ENCODE measurements around the gene TRIM52.
A peak's percentile ranks its signal among the peaks of the same experiment; 100 is the strongest.

Gene TRIM52

DNA sequence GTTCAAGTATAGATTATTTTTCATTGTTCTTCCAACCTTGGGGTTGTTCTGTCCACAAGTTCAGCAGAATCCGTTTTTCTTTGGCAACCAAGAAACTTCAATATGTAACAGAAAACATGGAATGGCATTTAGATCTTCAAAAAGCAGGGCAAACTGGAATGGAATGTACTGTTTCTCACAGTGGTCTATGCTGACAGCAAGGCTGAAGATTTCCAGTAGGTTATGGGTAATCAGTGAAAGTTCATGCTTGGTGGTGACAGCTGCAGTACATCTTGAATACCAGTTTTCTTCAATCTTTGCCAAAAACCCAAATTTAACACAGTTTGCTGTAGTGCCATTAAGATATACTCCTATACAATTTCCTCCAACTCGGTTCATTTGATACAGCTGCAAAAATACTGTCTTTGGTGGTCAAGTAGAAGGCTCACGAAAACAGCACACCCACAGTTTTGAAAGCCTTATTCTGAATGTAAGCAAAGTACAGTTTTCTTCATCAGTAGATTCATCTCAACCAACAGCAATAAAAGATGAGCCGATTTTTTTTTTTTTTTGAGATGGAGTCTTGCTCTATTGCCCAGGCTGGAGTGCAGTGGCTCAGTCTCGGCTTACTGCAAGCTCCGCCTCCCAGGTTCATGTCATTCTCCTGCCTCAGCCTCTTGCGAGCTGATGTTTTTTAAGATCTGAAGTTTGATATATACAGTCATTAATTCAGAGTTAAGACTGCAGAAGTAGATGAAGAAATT is 4.9 kb downstream of the TRIM52 start:
- ChIA-PET CTCF (interaction anchor here (0.6 kb wide), 1 partner anchor 43 kb away, joined by 3 read pairs; no protein-coding TSS in a partner anchor), POLR2A (interaction anchor here (1.1 to 3.1 kb wide), 3 partner anchors 10 to 438 kb away, joined by 3 to 32 read pairs (median 8); partner anchors contain the start of genes RACK1 and TRIM41)
- no peak for DNase-seq (ENCODE audit: extremely low spot score)
- no peak for TF ChIP-seq L3MBTL2 (conservative IDR thresholded peaks at IDR 0.05)
- TF ChIP-seq, protein P1, sequence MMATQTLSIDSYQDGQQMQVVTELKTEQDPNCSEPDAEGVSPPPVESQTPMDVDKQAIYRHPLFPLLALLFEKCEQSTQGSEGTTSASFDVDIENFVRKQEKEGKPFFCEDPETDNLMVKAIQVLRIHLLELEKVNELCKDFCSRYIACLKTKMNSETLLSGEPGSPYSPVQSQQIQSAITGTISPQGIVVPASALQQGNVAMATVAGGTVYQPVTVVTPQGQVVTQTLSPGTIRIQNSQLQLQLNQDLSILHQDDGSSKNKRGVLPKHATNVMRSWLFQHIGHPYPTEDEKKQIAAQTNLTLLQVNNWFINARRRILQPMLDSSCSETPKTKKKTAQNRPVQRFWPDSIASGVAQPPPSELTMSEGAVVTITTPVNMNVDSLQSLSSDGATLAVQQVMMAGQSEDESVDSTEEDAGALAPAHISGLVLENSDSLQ (IDR thresholded peaks at IDR 0.05), result no peak
- TF ChIP-seq LEF1 (IDR thresholded peaks at IDR 0.05; ENCODE audit: borderline replicate concordance), result no peak
- TF ChIP-seq ELF4 (IDR thresholded peaks at IDR 0.05), result no peak
- TF ChIP-seq NFRKB (IDR thresholded peaks at IDR 0.05), result no peak
- no peak for TF ChIP-seq SP1 (IDR thresholded peaks at IDR 0.05)
- peak; percentile 82 for TF ChIP-seq ZNF384 (IDR thresholded peaks at IDR 0.05)

- DNase-seq (ENCODE audit: extremely low spot score), result no peak
- TF ChIP-seq SP1 (IDR thresholded peaks at IDR 0.05), result no peak
- no peak for TF ChIP-seq NFRKB (IDR thresholded peaks at IDR 0.05)
- TF ChIP-seq FOXA1 (IDR thresholded peaks at IDR 0.05), result no peak
- TF ChIP-seq HDGF (IDR thresholded peaks at IDR 0.05; ENCODE audit: borderline replicate concordance), result no peak
- no peak for TF ChIP-seq BHLHE40 (IDR thresholded peaks at IDR 0.05; ENCODE audit: borderline replicate concordance)
- TF ChIP-seq, protein P1 (IDR thresholded peaks at IDR 0.05), result no peak
- no peak for TF ChIP-seq SUZ12 (IDR thresholded peaks at IDR 0.05)
- no peak for TF ChIP-seq FOXK2 (IDR thresholded peaks at IDR 0.05)
- no peak for TF ChIP-seq CTBP1 (IDR thresholded peaks at IDR 0.05; ENCODE audit: borderline replicate concordance)
- TF ChIP-seq FOXM1 (IDR thresholded peaks at IDR 0.05; ENCODE audit: borderline replicate concordance), result no peak
- no peak for TF ChIP-seq ZNF384 (IDR thresholded peaks at IDR 0.05)
- no peak for TF ChIP-seq ELF4 (IDR thresholded peaks at IDR 0.05)
- TF ChIP-seq ARNT (IDR thresholded peaks at IDR 0.05), result no peak
- TF ChIP-seq L3MBTL2 (conservative IDR thresholded peaks at IDR 0.05), result no peak
- TF ChIP-seq LEF1 (IDR thresholded peaks at IDR 0.05; ENCODE audit: borderline replicate concordance), result no peak
- TF ChIP-seq TARDBP (IDR thresholded peaks at IDR 0.05), result no peak
- CTCF ChIA-PET, result interaction anchor here (0.6 kb wide), 1 partner anchor 42 kb away, joined by 3 read pairs; no protein-coding TSS in a partner anchor
- POLR2A ChIA-PET, result interaction anchor here (2.0 to 3.1 kb wide), 2 partner anchors 10 to 32 kb away, joined by 8 to 32 read pairs; partner anchors contain the start of genes RACK1 and TRIM41
These were observed 5.7 kb downstream of the TRIM52 start for GRCh38 chr5:181255276-181255675.

GRCh38 chr5:181248277-181248676 is 12.7 kb downstream of the TRIM52 start:
- DNase-seq (ENCODE audit: extremely low spot score), result no peak
- no peak for TF ChIP-seq FOXA1 (IDR thresholded peaks at IDR 0.05)
- TF ChIP-seq HDGF (IDR thresholded peaks at IDR 0.05; ENCODE audit: borderline replicate concordance), result no peak
- TF ChIP-seq ARNT (IDR thresholded peaks at IDR 0.05), result no peak
- no peak for TF ChIP-seq ELF4 (IDR thresholded peaks at IDR 0.05)
- TF ChIP-seq FOXM1 (IDR thresholded peaks at IDR 0.05; ENCODE audit: borderline replicate concordance), result no peak
- no peak for TF ChIP-seq ZNF384 (IDR thresholded peaks at IDR 0.05)
- no peak for TF ChIP-seq TARDBP (IDR thresholded peaks at IDR 0.05)
- TF ChIP-seq NFRKB (IDR thresholded peaks at IDR 0.05), result no peak
- TF ChIP-seq SUZ12 (IDR thresholded peaks at IDR 0.05), result no peak
- no peak for TF ChIP-seq BHLHE40 (IDR thresholded peaks at IDR 0.05; ENCODE audit: borderline replicate concordance)
- TF ChIP-seq SP1 (IDR thresholded peaks at IDR 0.05), result no peak
- no peak for TF ChIP-seq FOXK2 (IDR thresholded peaks at IDR 0.05)
- no peak for TF ChIP-seq LEF1 (IDR thresholded peaks at IDR 0.05; ENCODE audit: borderline replicate concordance)
- TF ChIP-seq CTBP1 (IDR thresholded peaks at IDR 0.05; ENCODE audit: borderline replicate concordance), result no peak
- TF ChIP-seq L3MBTL2 (conservative IDR thresholded peaks at IDR 0.05), result no peak
- TF ChIP-seq, protein P1 (IDR thresholded peaks at IDR 0.05), result no peak
- CTCF ChIA-PET, result no interaction called here
- POLR2A ChIA-PET, result interaction anchor here (1.0 to 4.6 kb wide), 4 partner anchors 12 to 80 kb away, joined by 3 to 41 read pairs (median 7); partner anchors contain the start of gene TRIM52

GRCh38 chr5:181246276-181247049 is 14.5 kb downstream of the TRIM52 start:
- peak; percentile 86 for DNase-seq (ENCODE audit: extremely low spot score)
- no peak for TF ChIP-seq SP1 (IDR thresholded peaks at IDR 0.05)
- TF ChIP-seq LEF1 (IDR thresholded peaks at IDR 0.05; ENCODE audit: borderline replicate concordance), result no peak; the same call in 1 of the 2 replicates
- no peak for TF ChIP-seq ZNF384 (IDR thresholded peaks at IDR 0.05)
- TF ChIP-seq NFRKB (IDR thresholded peaks at IDR 0.05), result no peak
- no peak for TF ChIP-seq CTBP1 (IDR thresholded peaks at IDR 0.05; ENCODE audit: borderline replicate concordance)
- TF ChIP-seq ELF4 (IDR thresholded peaks at IDR 0.05), result peak; percentile 56; the same call in 1 of the 2 replicates
- TF ChIP-seq L3MBTL2 (conservative IDR thresholded peaks at IDR 0.05), result peak; percentile 33; the same call in 1 of the 2 replicates
- POLR2A ChIA-PET, result interaction anchor here (0.7 to 4.6 kb wide), 13 partner anchors 9 to 165 kb away, joined by 3 to 73 read pairs (median 6); partner anchors contain the start of genes TRIM41, TRIM52 and TRIM7
- CTCF ChIA-PET, result no interaction called here
